DMS53 (cell line): ENCODE data around the gene ZNF577.

ENCODE experiments used
- DNase-seq: peaks from one replicate; lab custom pipeline; 2025; lab: John Stamatoyannopoulos, UW

ZNF577 gene

GRCh38 chr19:51861870-51862622, 25.7 kb downstream of the ZNF577 start:
- no peak for DNase-seq

- DNase-seq: no peak
These were observed 50.6 kb downstream of the ZNF577 start for GRCh38 chr19:51837145-51837544.

- DNase-seq: no peak
These were observed 57.5 kb downstream of the ZNF577 start for GRCh38 chr19:51830274-51830673.

GRCh38 chr19:51824281-51825005, 63.3 kb downstream of the ZNF577 start:
- no peak for DNase-seq

- no peak for DNase-seq
These were observed 64.8 kb downstream of the ZNF577 start for GRCh38 chr19:51822946-51823345.

GRCh38 chr19:51822325-51822724, 65.4 kb downstream of the ZNF577 start:
- no peak for DNase-seq

GRCh38 chr19:51821921-51822320, 65.8 kb downstream of the ZNF577 start:
- DNase-seq: no peak

- DNase-seq: no peak
These were observed 66.3 kb downstream of the ZNF577 start for GRCh38 chr19:51821456-51821855.
